H9 (cell line): ENCODE data around the gene FAAP100. TPM values are rescaled to one million over a fixed set of nuclear protein-coding genes. Genes with fewer than 3 reads are reported as not detected.

Experiments
- DNase-seq: peaks from one replicate; pipeline ENCODE4 v3.0.0-alpha.2; 2017
- H2AFZ ChIP-seq: one replicate; pipeline ENCODE4 v1.6.1; 2013; ENCODE audit warnings: mild to moderate bottlenecking, low read length, control low read depth, moderate library complexity
- H2AK5ac ChIP-seq: 2 replicates; pipeline ENCODE4 v1.6.1; 2013; ENCODE audit warnings: low read length, control low read depth, mixed read lengths; ENCODE audit not compliant: insufficient read length
- H2BK120ac ChIP-seq: one replicate; pipeline ENCODE4 v1.6.1; 2013; ENCODE audit warnings: low read depth, mild to moderate bottlenecking, low read length, control low read depth, inconsistent platforms; ENCODE audit not compliant: poor library complexity, severe bottlenecking
- H2BK12ac ChIP-seq: 2 replicates; pipeline ENCODE4 v1.6.1; 2013; ENCODE audit warnings: low read length, control low read depth, mixed read lengths, low read depth; ENCODE audit not compliant: insufficient read length
- H2BK15ac ChIP-seq: 2 replicates; pipeline ENCODE4 v1.6.1; 2013; ENCODE audit warnings: low read depth, low read length, control low read depth
- H2BK20ac ChIP-seq: one replicate; pipeline ENCODE4 v1.6.1; 2013; ENCODE audit warnings: low read depth, mild to moderate bottlenecking, low read length, control low read depth, inconsistent platforms; ENCODE audit not compliant: poor library complexity, severe bottlenecking
- H2BK5ac ChIP-seq: 2 replicates; pipeline ENCODE4 v1.6.1; 2013; ENCODE audit warnings: low read length, control low read depth, mixed read lengths; ENCODE audit not compliant: insufficient read length
- H3K14ac ChIP-seq: 2 replicates; pipeline ENCODE4 v1.6.1; 2013; ENCODE audit warnings: low read length, control low read depth; ENCODE audit not compliant: insufficient read depth
- H3K18ac ChIP-seq: 2 replicates; pipeline ENCODE4 v1.6.1; 2013; ENCODE audit warnings: low read depth, mild to moderate bottlenecking, mixed read lengths, low read length, control low read depth; ENCODE audit not compliant: insufficient read length
- H3K23ac ChIP-seq: 2 replicates; pipeline ENCODE4 v1.6.1; 2013; ENCODE audit warnings: low read length, control low read depth, mixed read lengths, low read depth; ENCODE audit not compliant: insufficient read length
- H3K23me2 ChIP-seq: 2 replicates; pipeline ENCODE4 v1.6.1; 2013; ENCODE audit warnings: low read depth, mild to moderate bottlenecking, mixed read lengths, low read length, control low read depth; ENCODE audit not compliant: insufficient read length, poor library complexity, severe bottlenecking
- H3K27ac ChIP-seq: 2 replicates; pipeline ENCODE4 v1.5.1; 2013; ENCODE audit warnings: low read length, control low read depth, mixed read lengths, low read depth; ENCODE audit not compliant: insufficient read length
- H3K27me3 ChIP-seq: 2 replicates; pipeline ENCODE4 v1.6.1; 2013; ENCODE audit warnings: low read length, control low read depth, inconsistent platforms; ENCODE audit not compliant: insufficient read depth
- H3K4ac ChIP-seq: 2 replicates; pipeline ENCODE4 v1.6.1; 2013; ENCODE audit warnings: low read depth, mild to moderate bottlenecking, control low read depth, inconsistent platforms, low read length, moderate library complexity
- H3K4me1 ChIP-seq: 2 replicates; pipeline ENCODE4 v1.6.1; 2013; ENCODE audit warnings: low read length, control low read depth, inconsistent platforms; ENCODE audit not compliant: insufficient read depth
- H3K4me2 ChIP-seq: 2 replicates; pipeline ENCODE4 v1.6.1; 2013; ENCODE audit warnings: low read length, control low read depth, mixed read lengths; ENCODE audit not compliant: insufficient read length, insufficient read depth
- H3K56ac ChIP-seq: 2 replicates; pipeline ENCODE4 v1.6.1; 2013; ENCODE audit warnings: low read depth, mild to moderate bottlenecking, mixed read lengths, low read length, control low read depth; ENCODE audit not compliant: insufficient read length
- H3K79me1 ChIP-seq: 2 replicates; pipeline ENCODE4 v1.6.1; 2013; ENCODE audit warnings: low read depth, mild to moderate bottlenecking, moderate library complexity, low read length, control low read depth, inconsistent platforms; ENCODE audit not compliant: insufficient read depth, poor library complexity, severe bottlenecking
- H3K79me2 ChIP-seq: 2 replicates; pipeline ENCODE4 v1.6.1; 2013; ENCODE audit warnings: low read length, control low read depth, inconsistent platforms; ENCODE audit not compliant: insufficient read depth
- H3K9ac ChIP-seq: 2 replicates; pipeline ENCODE4 v1.6.1; 2013; ENCODE audit warnings: low read length, control low read depth, mixed read lengths; ENCODE audit not compliant: insufficient read length; ENCODE audit errors: extremely low read depth
- H3K9me3 ChIP-seq: one replicate; pipeline ENCODE4 v1.6.1; 2013; ENCODE audit warnings: low read depth, low read length, inconsistent platforms; ENCODE audit not compliant: control insufficient read depth
- H3T11ph ChIP-seq: one replicate; pipeline ENCODE4 v1.6.1; 2013; ENCODE audit warnings: mild to moderate bottlenecking, low read length, control low read depth, inconsistent platforms
- H4K20me1 ChIP-seq: one replicate; pipeline ENCODE4 v1.6.1; 2013; ENCODE audit not compliant: control insufficient read depth, insufficient read length, insufficient read depth
- H4K5ac ChIP-seq: 2 replicates; pipeline ENCODE4 v1.6.1; 2013; ENCODE audit warnings: low read depth, mild to moderate bottlenecking, mixed read lengths, low read length, control low read depth; ENCODE audit not compliant: insufficient read length
- H4K8ac ChIP-seq: replicated peaks from 2 replicates; pipeline ENCODE4 v1.6.1; 2013; ENCODE audit warnings: low read length, control low read depth, mixed read lengths, low read depth; ENCODE audit not compliant: insufficient read length
- H4K91ac ChIP-seq: 2 replicates; pipeline ENCODE4 v1.6.1; 2013; ENCODE audit warnings: low read depth, mild to moderate bottlenecking, moderate library complexity, mixed read lengths, low read length, control low read depth; ENCODE audit not compliant: insufficient read length
- H3K27ac Mint-ChIP-seq, 3 experiments: 2 replicates in 2 of 3; 3 replicates in 1 of 3; pipeline ENCODE4 v1.8.0; 2020 to 2021; ENCODE audit warnings: mixed read lengths in 3 of 3, mild to moderate bottlenecking in 1 of 3, moderate library complexity in 1 of 3
- H3K27me3 Mint-ChIP-seq: 2 replicates; pipeline ENCODE4 v1.8.0; 2021; ENCODE audit warnings: low read depth, mild to moderate bottlenecking, moderate library complexity, mixed read lengths
- H3K36me3 Mint-ChIP-seq, 3 experiments: 2 replicates in 2 of 3; 3 replicates in 1 of 3; pipeline ENCODE4 v1.8.0; 2020 to 2021; ENCODE audit warnings: low read depth in 3 of 3, mixed read lengths in 3 of 3; ENCODE audit not compliant: insufficient read depth in 1 of 3
- H3K4me1 Mint-ChIP-seq, 2 experiments: 2 replicates each; pipeline ENCODE4 v1.8.0; 2020; ENCODE audit warnings: mixed read lengths in 2 of 2
- H3K4me3 Mint-ChIP-seq, 2 experiments: 2 replicates in 1 of 2; 3 replicates in 1 of 2; pipeline ENCODE4 v1.8.0; 2020 to 2021; ENCODE audit warnings: mild to moderate bottlenecking in 2 of 2, mixed read lengths in 2 of 2, moderate library complexity in 1 of 2
- H3K9me3 Mint-ChIP-seq, 2 experiments: 2 replicates in 1 of 2; 3 replicates in 1 of 2; pipeline ENCODE4 v1.8.0; 2020; ENCODE audit warnings: mild to moderate bottlenecking in 2 of 2, mixed read lengths in 2 of 2, moderate library complexity in 1 of 2
- WGBS: extraction: QIAGEN DNeasy Blood & Tissue Kit; methylation state at CpG from one replicate; pipeline ENCODE4 v1.1.7; 2013; ENCODE audit warnings: missing lambda C conversion rate, low lambda C conversion rate, mixed read lengths; ENCODE audit not compliant: insufficient read length; ENCODE audit errors: extremely low coverage; 5-methylcytosine and 5-hydroxymethylcytosine counted together
- total RNA-seq: library from RNA; stranded (reverse); gene quantifications from 2 replicates; pipeline ENCODE4 v1.2.1, GENCODE V29; 2021
- TF ChIP-seq, protein P1 (sequence below): fragments of 200-600 bp; sonication (generic); conservative IDR thresholded peaks from 3 replicates; pipeline ENCODE4 v1.8.0; 2021; ENCODE audit warnings: antibody characterized with exemption, mild to moderate bottlenecking

Gene FAAP100
- total RNA-seq, 1 experiment from 2014 or later: 54.0 TPM

DNA sequence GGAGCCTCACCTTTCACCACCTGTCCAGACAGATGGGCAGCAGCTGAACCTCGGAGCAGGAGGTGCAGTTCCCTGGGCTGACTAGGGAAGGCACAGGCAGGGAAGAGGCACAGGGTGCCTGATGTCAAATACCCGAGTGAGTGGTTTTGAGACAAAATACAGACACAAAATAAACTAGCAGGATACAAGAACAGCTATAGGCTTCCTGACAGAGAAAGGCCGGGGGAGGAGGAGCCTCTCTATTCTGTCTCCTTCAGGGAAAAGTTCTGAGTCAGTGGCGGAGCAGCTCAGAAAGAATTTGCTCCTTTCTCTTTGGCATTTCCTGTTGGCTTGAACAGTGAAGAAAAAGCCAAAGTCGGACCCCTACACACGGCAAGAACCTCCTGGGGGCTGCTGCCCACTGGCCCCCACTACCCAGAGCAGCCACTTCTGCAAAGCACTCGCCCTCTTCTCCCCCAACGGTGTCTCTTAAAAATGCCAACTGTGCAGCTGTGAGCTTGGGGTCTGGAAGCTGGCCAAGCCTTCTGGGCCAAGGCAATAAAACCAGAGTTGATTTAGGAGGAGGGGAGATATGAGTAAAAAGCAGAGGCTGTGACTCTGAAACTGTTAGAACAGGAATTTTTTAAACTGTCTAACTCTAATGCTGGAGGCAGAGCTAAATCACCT lies 14.4 kb upstream of the FAAP100 start:
- Histone ChIP-seq H2BK20ac (no peak overlapping the region), H4K91ac (no peak overlapping the region), H3K23ac (no peak overlapping the region), H3K14ac (no peak overlapping the region), H3K9me3 (no peaks in the 10 kb centered on the region), H2BK120ac (no peak overlapping the region), H3T11ph (no peak overlapping the region), H3K4me1 (no peaks in the 10 kb centered on the region), H3K27ac (no peak overlapping the region), H3K27me3 (no peaks in the 10 kb centered on the region), H3K18ac (no peak overlapping the region), H2BK5ac (no peak overlapping the region), H3K56ac (no peak overlapping the region), H3K79me1 (no peaks in the 10 kb centered on the region), H3K4ac (no peak overlapping the region), H3K4me2 (no peak overlapping the region), H4K20me1 (no peaks in the 10 kb centered on the region), H3K23me2 (no peaks in the 10 kb centered on the region), H2AFZ (no peak overlapping the region), H2BK12ac (no peak overlapping the region), H2AK5ac (no peak overlapping the region), H3K79me2 (no peaks in the 10 kb centered on the region), H4K8ac (no peak overlapping the region), H2BK15ac (no peak overlapping the region), H4K5ac (no peak overlapping the region), H3K9ac (no peak overlapping the region)
- WGBS: no CpG with 5 or more reads among the region's 8 CpGs
- no peak overlapping the region for H3K4me3 Mint-ChIP-seq
- DNase-seq: no peak
- H3K27ac Mint-ChIP-seq: no peak overlapping the region
- no peaks in the 10 kb centered on the region for H3K9me3 Mint-ChIP-seq
- no peaks in the 10 kb centered on the region for H3K27me3 Mint-ChIP-seq
- TF ChIP-seq, protein P1, sequence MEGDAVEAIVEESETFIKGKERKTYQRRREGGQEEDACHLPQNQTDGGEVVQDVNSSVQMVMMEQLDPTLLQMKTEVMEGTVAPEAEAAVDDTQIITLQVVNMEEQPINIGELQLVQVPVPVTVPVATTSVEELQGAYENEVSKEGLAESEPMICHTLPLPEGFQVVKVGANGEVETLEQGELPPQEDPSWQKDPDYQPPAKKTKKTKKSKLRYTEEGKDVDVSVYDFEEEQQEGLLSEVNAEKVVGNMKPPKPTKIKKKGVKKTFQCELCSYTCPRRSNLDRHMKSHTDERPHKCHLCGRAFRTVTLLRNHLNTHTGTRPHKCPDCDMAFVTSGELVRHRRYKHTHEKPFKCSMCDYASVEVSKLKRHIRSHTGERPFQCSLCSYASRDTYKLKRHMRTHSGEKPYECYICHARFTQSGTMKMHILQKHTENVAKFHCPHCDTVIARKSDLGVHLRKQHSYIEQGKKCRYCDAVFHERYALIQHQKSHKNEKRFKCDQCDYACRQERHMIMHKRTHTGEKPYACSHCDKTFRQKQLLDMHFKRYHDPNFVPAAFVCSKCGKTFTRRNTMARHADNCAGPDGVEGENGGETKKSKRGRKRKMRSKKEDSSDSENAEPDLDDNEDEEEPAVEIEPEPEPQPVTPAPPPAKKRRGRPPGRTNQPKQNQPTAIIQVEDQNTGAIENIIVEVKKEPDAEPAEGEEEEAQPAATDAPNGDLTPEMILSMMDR: no peak
- no peaks in the 10 kb centered on the region for H3K4me1 Mint-ChIP-seq
- H3K36me3 Mint-ChIP-seq: peaks cover 38 to 91% (median 81%) of the 10 kb centered on the region in 3 experiments; a peak in 6 of 7 replicates
